MM.1S (cell line): ENCODE data around the gene PPP1R12C.

Experiments
- DNase-seq: peaks from one replicate; pipeline ENCODE4 v3.0.0-alpha.2; 2015
- H2AFZ ChIP-seq: fragments of 300-600 bp; sonication (generic); 2 replicates; pipeline ENCODE4 v1.6.0; 2016; ENCODE audit warnings: antibody characterized with exemption, low read length
- H3F3A ChIP-seq: fragments of 300-600 bp; sonication (generic); 2 replicates; pipeline ENCODE4 v1.6.1; 2016; ENCODE audit warnings: mild to moderate bottlenecking, antibody characterized with exemption, low read length, moderate library complexity, mixed read lengths; ENCODE audit not compliant: insufficient read depth
- H3K27ac ChIP-seq: fragments of 300-600 bp; sonication (generic); 2 replicates; pipeline ENCODE4 v1.5.1; 2016; ENCODE audit warnings: mild to moderate bottlenecking, low read length
- H3K27me3 ChIP-seq: fragments of 300-600 bp; sonication (generic); replicated peaks from 2 replicates; pipeline ENCODE4 v1.6.0; 2016; ENCODE audit warnings: low read length; ENCODE audit not compliant: insufficient read depth
- H3K36me3 ChIP-seq: fragments of 300-600 bp; sonication (generic); replicated peaks from 2 replicates; pipeline ENCODE4 v1.6.1; 2016; ENCODE audit warnings: mild to moderate bottlenecking, low read length, mixed read lengths; ENCODE audit not compliant: insufficient read depth
- H3K4me1 ChIP-seq: fragments of 300-600 bp; sonication (generic); 2 replicates; pipeline ENCODE4 v1.6.1; 2016; ENCODE audit warnings: low read length, mixed read lengths
- H3K4me2 ChIP-seq: fragments of 300-600 bp; sonication (generic); 2 replicates; pipeline ENCODE4 v1.6.0; 2016; ENCODE audit warnings: low read depth, low read length
- H3K4me3 ChIP-seq: fragments of 300-600 bp; sonication (generic); 2 replicates; pipeline ENCODE4 v1.5.1; 2016; ENCODE audit warnings: low read length, mixed read lengths
- H3K79me2 ChIP-seq: fragments of 300-600 bp; sonication (generic); 2 replicates; pipeline ENCODE4 v1.6.1; 2016; ENCODE audit warnings: mixed run types, low read length, mixed read lengths
- H3K9ac ChIP-seq: fragments of 300-600 bp; sonication (generic); 2 replicates; pipeline ENCODE4 v1.6.1; 2016; ENCODE audit warnings: low read length, mixed read lengths
- H3K9me2 ChIP-seq: fragments of 300-600 bp; sonication (generic); replicated peaks from 2 replicates; pipeline ENCODE4 v1.6.1; 2016; ENCODE audit warnings: mild to moderate bottlenecking, low read length, mixed read lengths; ENCODE audit not compliant: insufficient read depth
- H3K9me3 ChIP-seq: fragments of 300-600 bp; sonication (generic); replicated peaks from 2 replicates; pipeline ENCODE4 v1.6.1; 2016; ENCODE audit warnings: mild to moderate bottlenecking, low read length, mixed read lengths; ENCODE audit not compliant: insufficient read depth
- H4K20me1 ChIP-seq: fragments of 300-600 bp; sonication (generic); 2 replicates; pipeline ENCODE4 v1.6.1; 2016; ENCODE audit warnings: mild to moderate bottlenecking, low read length, moderate library complexity, mixed read lengths; ENCODE audit not compliant: insufficient read depth
- CTCF ChIP-seq: fragments of 300-600 bp; sonication (generic); IDR thresholded peaks from 2 replicates; pipeline ENCODE4 v1.5.1; 2016; ENCODE audit warnings: antibody characterized with exemption, low read length, mixed read lengths
- EZH2 ChIP-seq: fragments of 300-600 bp; sonication (generic); optimal IDR thresholded peaks from 2 replicates; pipeline ENCODE3; 2017; ENCODE audit warnings: low read depth, mild to moderate bottlenecking, antibody characterized with exemption, low read length, mixed read lengths
- EZH2phosphoT487 ChIP-seq: fragments of 300-600 bp; sonication (generic); IDR thresholded peaks from 2 replicates; pipeline ENCODE4 v1.6.1; 2018; ENCODE audit warnings: antibody characterized with exemption, low read length

The PPP1R12C gene

GRCh38 chr19:55092423-55093318, 24.8 kb downstream of the PPP1R12C start:
- H3F3A ChIP-seq, result no peaks in the 10 kb centered on the region
- H3K27me3 ChIP-seq, result no peaks in the 10 kb centered on the region
- no peak overlapping the region for H3K4me3 ChIP-seq
- no peak overlapping the region for H3K9ac ChIP-seq
- no peaks in the 10 kb centered on the region for H3K4me1 ChIP-seq
- no peak overlapping the region for H3K27ac ChIP-seq
- no peak overlapping the region for H3K4me2 ChIP-seq
- TF ChIP-seq CTCF, result no peak
- TF ChIP-seq EZH2, result no peak
- no peaks in the 10 kb centered on the region for H4K20me1 ChIP-seq
- no peaks in the 10 kb centered on the region for H3K79me2 ChIP-seq
- H3K36me3 ChIP-seq, result no peaks in the 10 kb centered on the region
- no peak overlapping the region for H2AFZ ChIP-seq
- H3K9me3 ChIP-seq, result no peaks in the 10 kb centered on the region
- no peaks in the 10 kb centered on the region for H3K9me2 ChIP-seq
- no peak for DNase-seq

DNA sequence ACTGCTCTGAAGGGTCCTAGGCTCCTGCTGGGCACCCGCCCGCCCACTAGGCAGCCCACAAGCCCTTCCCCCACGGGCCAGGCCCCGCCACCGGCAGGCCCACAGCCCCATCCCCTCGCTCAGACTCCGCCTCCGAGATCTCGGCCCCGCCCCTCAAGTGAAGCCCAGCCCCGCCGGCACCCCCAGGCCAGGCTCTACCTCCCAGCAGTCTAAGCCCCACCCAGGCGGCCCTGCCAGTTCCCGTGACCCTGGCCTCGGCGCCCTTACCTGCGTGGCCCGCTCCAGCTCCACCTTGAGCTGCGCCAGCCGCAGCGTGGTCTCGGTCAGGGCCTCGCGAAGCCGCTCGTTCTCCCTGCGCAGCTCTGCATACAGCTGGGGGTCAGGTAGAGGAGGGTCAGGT, 25.5 kb downstream of the PPP1R12C start:
- Histone ChIP-seq H2AFZ (no peak overlapping the region), H3K4me1 (no peaks in the 10 kb centered on the region), H3K79me2 (no peaks in the 10 kb centered on the region), H3K9ac (no peak overlapping the region), H3K27me3 (0 out of 2 replicates have a peak, but pooled peaks cover 3% of the 10 kb centered on the region), H3K36me3 (no peaks in the 10 kb centered on the region), H3K4me3 (no peak overlapping the region), H3K9me3 (no peaks in the 10 kb centered on the region), H3K9me2 (no peaks in the 10 kb centered on the region), H3K27ac (no peak overlapping the region), H4K20me1 (no peaks in the 10 kb centered on the region), H3F3A (no peaks in the 10 kb centered on the region), H3K4me2 (no peak overlapping the region)
- no peak for TF ChIP-seq EZH2phosphoT487
- TF ChIP-seq EZH2, result no peak
- no peak for TF ChIP-seq CTCF
- DNase-seq, result no peak

GRCh38 chr19:55091126-55091910, 26.1 kb downstream of the PPP1R12C start:
- Histone ChIP-seq H2AFZ (no peak overlapping the region), H3F3A (no peaks in the 10 kb centered on the region), H3K4me2 (no peak overlapping the region), H3K79me2 (no peaks in the 10 kb centered on the region), H3K4me1 (no peaks in the 10 kb centered on the region), H4K20me1 (no peaks in the 10 kb centered on the region), H3K9me3 (no peaks in the 10 kb centered on the region), H3K4me3 (no peak overlapping the region), H3K27me3 (0 out of 2 replicates have a peak, but pooled peaks cover 6% of the 10 kb centered on the region), H3K27ac (no peak overlapping the region), H3K36me3 (no peaks in the 10 kb centered on the region), H3K9me2 (no peaks in the 10 kb centered on the region), H3K9ac (no peak overlapping the region)
- no peak for DNase-seq
- TF ChIP-seq EZH2phosphoT487 (no peak), EZH2 (no peak), CTCF (no peak)
